ENCODE data around the gene NRL. TPM values are rescaled to one million over a fixed set of nuclear protein-coding genes. Genes with fewer than 3 reads are reported as not detected.

The NRL gene
- total RNA-seq, 4 donors from 2014 or later, result 1.0 to 3.0 (median 1.1) TPM; not detected in 1

DNA sequence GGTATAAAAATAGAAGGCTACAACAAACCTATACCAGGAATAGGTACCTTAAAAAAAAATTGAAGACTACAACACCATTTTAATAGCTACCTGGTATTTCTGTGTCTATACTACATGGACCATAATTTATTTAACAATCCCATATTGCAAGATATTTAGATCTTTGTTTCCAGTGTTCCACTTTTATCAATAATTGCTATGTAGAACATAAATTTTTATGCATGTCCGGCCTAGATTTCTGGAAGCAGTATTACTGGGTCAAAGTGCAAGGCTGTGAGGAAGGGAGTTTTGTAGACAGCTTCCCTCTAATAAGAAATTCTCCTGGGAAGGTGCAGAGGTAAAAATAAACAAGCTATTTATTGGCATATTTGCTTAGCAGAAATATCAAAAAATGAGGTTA is 4.2 kb downstream of the NRL start:
- TF ChIP-seq, protein P1, sequence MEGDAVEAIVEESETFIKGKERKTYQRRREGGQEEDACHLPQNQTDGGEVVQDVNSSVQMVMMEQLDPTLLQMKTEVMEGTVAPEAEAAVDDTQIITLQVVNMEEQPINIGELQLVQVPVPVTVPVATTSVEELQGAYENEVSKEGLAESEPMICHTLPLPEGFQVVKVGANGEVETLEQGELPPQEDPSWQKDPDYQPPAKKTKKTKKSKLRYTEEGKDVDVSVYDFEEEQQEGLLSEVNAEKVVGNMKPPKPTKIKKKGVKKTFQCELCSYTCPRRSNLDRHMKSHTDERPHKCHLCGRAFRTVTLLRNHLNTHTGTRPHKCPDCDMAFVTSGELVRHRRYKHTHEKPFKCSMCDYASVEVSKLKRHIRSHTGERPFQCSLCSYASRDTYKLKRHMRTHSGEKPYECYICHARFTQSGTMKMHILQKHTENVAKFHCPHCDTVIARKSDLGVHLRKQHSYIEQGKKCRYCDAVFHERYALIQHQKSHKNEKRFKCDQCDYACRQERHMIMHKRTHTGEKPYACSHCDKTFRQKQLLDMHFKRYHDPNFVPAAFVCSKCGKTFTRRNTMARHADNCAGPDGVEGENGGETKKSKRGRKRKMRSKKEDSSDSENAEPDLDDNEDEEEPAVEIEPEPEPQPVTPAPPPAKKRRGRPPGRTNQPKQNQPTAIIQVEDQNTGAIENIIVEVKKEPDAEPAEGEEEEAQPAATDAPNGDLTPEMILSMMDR (IDR thresholded peaks at IDR 0.05; ENCODE audit: low read depth), result no peak

GRCh38 chr14:24110060-24110459 is 4.7 kb downstream of the NRL start:
- TF ChIP-seq, protein P1 (IDR thresholded peaks at IDR 0.05; ENCODE audit: low read depth), result no peak

DNA sequence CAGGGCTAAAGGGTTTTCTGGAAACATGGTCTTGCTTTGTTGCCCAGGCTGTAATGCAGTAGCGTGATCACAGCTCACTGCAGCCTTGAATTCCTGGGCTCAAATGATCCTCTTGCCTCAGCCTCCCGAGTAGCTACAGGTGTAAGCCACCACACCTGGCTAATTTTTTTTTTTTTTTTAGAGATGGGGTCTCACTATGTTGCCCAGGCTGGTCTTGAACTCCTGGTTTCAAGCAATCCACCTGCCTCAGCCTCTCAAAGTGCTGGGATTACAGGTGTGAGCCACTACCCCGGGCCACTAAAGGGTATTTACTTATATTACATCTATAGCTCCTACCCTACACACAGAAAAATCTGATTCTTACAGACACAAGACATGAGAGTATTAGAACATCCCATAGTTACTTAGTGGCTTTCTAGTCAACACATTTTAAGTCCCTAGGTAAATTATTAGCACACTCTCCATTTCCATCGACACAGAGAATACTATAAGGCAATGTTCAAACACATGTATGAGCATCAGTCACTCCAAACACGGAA is 6.3 kb downstream of the NRL start:
- TF ChIP-seq, protein P1 (IDR thresholded peaks at IDR 0.05; ENCODE audit: low read depth), result no peak

DNA sequence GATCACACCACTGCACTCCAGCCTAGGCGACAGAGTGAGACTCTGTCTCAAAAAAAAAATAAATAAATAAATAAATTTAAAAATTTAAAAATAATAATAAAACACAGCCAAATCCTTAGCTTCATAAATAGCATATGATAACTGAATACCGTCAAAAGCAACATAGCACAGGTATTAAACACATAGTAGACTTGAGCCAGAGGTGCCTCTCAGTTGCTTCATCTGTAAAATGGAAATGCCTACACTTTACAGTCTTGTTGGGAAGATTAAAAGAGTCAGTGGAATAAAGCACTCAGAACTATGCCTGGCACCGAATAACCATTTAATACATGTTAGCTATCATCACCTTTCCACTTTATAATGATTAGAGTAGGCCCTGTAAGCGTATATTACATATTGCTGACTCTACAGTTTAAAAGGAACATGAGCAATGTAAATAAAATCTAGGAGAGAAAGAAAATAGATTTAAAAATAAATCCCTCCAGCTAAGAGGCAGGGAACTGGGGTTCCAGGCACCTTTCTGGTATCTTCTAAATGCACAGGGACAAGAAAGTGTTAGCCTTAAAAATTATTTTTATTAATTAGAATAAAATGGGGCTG is 8.0 kb downstream of the NRL start:
- TF ChIP-seq, protein P1 (IDR thresholded peaks at IDR 0.05; ENCODE audit: low read depth), result no peak

DNA sequence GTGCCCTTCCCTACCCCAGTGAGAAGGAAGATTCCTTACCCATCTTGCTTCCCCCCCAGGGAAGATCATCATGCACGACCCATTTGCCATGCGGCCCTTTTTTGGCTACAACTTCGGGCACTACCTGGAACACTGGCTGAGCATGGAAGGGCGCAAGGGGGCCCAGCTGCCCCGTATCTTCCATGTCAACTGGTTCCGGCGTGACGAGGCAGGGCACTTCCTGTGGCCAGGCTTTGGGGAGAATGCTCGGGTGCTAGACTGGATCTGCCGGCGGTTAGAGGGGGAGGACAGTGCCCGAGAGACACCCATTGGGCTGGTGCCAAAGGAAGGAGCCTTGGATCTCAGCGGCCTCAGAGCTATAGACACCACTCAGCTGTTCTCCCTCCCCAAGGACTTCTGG is 11.3 kb downstream of the NRL start:
- TF ChIP-seq, protein P1 (IDR thresholded peaks at IDR 0.05; ENCODE audit: low read depth), result no peak

DNA sequence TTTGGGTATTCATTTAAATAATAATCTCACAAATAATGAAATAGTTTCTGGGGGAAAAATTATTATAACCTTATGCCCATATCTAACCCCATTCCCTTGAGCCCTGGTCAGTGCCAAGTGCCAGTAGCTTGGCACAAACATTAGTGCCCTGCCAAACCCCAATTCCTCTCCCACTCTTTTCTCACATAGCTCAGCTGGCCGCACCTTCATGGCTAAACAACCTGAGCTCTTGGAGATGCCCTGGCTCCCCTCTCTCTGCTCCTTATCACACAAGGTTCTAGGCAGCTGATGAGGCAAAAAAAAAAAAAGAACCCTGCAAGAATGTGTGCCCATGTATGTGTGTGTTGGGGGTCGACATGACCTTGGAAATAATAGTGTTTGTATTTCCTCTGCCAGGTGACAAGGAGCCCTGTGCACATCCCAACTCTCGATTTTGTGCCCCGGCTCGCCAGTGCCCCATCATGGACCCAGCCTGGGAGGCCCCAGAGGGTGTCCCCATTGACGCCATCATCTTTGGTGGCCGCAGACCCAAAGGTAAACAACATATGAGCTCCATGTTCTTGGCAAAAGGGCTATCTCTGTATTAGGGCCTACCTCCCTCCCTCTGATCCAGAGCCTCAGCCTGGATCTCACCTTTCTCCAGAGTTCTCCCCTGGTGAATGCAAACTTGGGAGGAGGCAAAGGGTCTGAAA is 12.2 kb downstream of the NRL start:
- TF ChIP-seq, protein P1 (IDR thresholded peaks at IDR 0.05; ENCODE audit: low read depth), result no peak

GRCh38 chr14:24100982-24101494 is 13.7 kb downstream of the NRL start:
- TF ChIP-seq, protein P1 (IDR thresholded peaks at IDR 0.05; ENCODE audit: low read depth), result no peak
